Left kidney (tissue), 8 donors: ENCODE data around the gene IL18R1. TPM values are rescaled to one million over a fixed set of nuclear protein-coding genes. Genes with fewer than 3 reads are reported as not detected.
"Not testable (repeated sequence)": the region's sequence is repeated elsewhere in the genome, so short reads cannot be mapped to it uniquely, and the experiment has no call there.

ENCODE experiments used
- DNase-seq: peaks from one replicate; pipeline ENCODE4 v3.0.0-alpha.2; 2013
- long read RNA-seq, 8 donors: transcript quantifications; one replicate each; lab custom pipeline, GENCODE V29; 2026
- polyA plus RNA-seq: library from polyadenylated mRNA; unstranded; fragments of 120-200 nt; gene quantifications from one replicate; pipeline ENCODE4 v1.2.1, GENCODE V29; 2013; ENCODE audit not compliant: insufficient read length

The IL18R1 gene, protein sequence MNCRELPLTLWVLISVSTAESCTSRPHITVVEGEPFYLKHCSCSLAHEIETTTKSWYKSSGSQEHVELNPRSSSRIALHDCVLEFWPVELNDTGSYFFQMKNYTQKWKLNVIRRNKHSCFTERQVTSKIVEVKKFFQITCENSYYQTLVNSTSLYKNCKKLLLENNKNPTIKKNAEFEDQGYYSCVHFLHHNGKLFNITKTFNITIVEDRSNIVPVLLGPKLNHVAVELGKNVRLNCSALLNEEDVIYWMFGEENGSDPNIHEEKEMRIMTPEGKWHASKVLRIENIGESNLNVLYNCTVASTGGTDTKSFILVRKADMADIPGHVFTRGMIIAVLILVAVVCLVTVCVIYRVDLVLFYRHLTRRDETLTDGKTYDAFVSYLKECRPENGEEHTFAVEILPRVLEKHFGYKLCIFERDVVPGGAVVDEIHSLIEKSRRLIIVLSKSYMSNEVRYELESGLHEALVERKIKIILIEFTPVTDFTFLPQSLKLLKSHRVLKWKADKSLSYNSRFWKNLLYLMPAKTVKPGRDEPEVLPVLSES
- polyA plus RNA-seq = 3.2 TPM
- long read RNA-seq, donor 1 = 0 reads
- long read RNA-seq, donor 2, partial matches to known transcripts = 0 of 1 reads
- long read RNA-seq, donor 2, other reads (novel, unspliced or antisense) = 0 of 1 reads
- long read RNA-seq, donor 3 = 0 reads
- long read RNA-seq, donor 4 = 0 reads
- long read RNA-seq, donor 5 = 0 reads
- long read RNA-seq, donor 6 = 0 reads
- long read RNA-seq, donor 7 = 0 reads
- long read RNA-seq, donor 8 = 0 reads

DNA sequence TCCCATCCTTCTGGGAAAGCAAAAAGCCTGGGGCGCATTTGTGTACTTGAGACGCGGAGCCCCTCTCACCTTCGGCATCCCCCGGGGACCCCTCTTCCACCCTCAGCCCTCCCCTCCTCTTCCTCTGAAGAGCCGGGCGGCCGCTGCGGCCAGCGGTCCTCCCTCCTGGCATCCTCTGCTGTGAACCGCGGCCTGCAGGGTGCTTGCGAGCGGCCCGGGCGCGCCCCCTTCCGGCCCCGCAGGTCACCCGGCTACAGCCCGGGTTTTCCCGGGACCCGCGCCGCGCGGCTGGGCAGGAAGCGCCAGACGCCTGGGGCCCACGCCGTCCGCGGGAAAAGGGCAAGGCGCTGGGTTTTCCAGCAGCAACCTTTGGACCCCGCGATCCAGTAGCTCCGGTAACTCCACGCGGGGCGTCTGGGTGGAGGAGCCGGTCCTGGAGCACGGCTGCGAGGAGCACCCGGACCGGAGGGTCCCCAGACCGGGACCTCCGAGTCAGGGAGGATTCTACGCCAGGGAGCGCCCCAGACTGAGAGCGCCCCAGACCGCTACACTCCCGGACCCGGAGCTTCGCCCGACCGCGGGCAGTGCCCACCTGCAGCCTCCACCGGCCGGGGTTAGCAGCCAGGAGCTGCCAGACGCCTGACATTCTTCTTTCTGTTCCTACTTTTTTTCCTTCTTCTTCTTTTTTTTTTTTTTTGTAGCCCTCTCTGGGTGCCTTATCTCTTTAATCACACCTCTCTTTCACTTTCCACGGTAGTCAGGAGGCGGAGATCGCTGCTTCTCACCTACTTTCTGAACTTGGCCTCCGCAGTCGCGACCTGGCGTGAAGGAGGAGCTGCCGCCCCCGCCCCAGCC, at the start of gene IL18R1:
IL18R1 (plus strand) TSS at position 271 of the 855 bp plus-strand sequence. CDS start 6,865 bp downstream, outside the sequence.
- DNase-seq = peak; percentile 60

DNA sequence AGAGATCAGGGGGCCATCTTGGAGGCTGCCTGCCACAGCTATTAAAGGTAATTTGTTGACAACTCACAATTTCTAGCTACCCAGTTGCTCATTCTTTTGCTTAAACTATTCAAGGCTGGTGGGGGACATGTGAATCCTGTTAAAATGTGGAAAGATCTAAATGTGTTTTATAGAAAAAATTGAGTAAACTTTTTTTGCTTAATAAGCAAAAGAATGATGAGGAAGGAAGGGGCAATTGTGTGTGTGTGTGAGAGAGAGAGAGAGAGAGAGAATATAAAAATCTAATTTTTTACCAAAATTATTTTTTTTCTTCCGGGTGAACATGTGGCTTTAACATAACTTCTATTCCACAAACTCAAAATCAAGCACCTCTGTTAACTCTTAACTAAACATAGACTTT, 49.5 kb upstream of the IL18R1 start:
- no peak for DNase-seq

DNA sequence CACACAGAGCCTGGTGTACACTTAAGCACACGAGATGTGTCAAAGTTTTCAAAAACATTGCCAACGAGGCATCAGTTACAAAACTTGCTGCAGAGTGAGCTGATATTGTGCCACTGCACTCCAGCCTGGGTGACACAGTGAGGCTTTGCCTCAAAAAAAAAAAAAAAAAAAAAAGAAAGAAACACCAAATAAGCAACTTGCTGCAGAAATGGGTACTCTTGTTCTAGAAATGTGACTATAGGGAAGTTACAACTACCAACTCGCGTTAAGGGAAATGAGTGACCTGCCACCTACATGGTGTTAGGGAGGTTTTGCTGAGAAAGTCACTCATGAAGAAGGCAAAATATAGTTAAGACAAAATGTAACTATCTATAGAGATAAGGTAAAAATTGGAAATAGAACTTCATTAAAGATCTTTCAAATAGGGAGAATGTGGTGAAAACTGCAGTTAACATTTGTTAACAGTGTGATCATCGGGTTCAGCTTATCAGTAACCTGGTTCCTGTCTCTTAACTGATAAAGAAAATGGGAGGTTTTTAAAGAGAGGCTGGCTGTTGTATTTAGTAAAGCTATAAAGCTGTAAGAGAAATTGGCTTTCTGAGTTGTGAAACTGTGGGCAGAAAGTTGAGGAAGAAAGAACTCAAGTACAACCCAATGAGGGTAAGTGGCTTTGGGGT, 44.5 kb upstream of the IL18R1 start, which contains the start of gene IL1RL1:
IL1RL1 (plus strand) TSS at position 600 of the 677 bp plus-strand sequence. CDS start 26,702 bp downstream, outside the sequence.
- DNase-seq = no peak

DNA sequence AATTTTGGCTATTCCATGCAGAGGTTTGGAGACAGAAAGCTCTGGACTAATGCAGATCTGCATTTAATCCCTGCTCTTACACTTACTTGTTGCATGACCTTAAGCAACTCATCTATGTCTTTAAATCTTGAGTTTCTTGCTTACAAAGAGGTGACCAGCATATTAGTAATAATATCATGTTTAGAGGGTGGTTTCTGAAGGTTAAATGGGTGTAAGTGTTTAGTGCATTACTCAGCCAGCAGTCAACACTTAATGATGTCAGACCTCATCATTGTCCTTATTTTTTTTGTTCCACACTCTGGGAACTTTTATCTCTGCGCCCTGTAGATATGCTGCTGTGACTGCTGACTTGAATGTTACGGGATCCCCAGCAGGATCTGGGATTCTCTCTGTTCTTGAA, 42.6 kb upstream of the IL18R1 start:
- DNase-seq = no peak

DNA sequence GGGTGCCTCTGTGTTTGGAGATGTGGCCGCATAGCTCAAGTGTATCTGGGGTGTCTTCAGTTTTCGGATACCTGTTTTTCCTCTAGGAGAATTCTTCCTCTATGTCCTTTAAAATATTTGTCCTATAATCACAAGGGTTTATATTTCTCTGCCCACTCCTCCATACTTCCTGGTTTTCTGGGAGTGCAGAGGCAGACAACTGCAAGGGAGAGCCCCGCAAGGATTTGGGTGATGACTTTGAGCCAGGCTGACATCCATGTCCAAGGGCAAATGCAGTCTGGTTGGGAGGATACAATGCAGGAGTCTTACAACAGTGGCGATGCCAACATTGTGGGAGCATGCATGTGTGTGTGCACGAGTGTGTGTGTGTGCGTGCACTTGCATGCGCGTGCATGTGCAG, 42.1 kb upstream of the IL18R1 start:
- DNase-seq = no peak

DNA sequence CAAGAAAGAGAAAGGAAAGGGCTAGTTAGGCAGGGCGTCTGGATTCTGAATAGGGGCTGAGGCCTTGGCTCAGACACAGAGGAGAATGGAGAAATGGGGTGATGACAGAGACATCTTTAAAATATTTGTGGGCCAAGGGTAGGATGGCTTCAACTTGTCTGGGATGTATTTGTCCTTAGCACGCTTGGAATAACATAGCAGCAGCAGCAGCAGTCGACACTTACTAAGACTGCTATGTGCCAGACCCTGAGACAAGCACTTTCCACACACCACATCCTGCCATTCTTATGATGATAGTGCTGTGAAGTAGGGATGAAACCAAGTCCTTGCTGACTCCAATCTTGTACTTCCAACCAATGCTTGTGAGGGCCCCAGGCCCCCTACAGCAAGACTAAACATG, 41.6 kb upstream of the IL18R1 start:
- DNase-seq = no peak

DNA sequence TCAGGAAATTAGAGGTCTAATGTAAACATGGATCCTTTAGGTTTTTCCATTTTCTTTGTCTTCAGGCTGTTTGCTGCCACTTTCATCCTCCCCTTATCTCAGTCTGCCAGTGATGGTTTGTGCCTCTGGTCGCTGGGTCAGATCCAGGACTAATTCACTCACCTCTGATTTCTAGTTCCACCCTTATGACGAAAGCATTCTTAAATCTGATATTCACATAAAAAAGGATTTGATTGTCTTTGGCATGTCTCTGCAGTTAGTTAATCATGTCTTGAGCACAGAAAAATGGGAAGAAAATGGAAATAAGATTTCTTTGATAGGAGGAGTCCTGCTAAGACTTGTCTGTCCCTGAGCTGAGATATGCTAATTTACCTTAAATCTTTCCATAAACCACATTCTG, 39.7 kb upstream of the IL18R1 start:
- no peak for DNase-seq

DNA sequence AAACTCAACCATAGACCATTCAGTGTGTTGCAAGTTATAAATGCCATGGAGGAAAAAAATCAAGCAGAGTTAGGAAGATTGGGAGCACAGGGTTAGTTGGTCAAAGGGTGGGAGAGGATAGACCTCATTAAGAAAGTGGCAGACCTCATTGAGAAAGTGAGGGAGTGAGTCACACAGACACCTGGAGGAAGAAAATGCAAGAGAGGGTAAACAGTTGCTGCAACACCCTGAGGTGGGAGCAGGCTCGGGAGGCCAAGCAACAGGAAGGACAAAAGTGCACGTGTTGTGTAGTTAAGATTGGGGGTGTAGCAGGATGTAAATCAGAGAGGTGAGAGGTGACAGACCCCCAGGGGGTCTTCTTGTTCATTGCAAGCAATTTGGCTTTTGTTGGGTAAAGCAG, 37.9 kb upstream of the IL18R1 start:
- no peak for DNase-seq

DNA sequence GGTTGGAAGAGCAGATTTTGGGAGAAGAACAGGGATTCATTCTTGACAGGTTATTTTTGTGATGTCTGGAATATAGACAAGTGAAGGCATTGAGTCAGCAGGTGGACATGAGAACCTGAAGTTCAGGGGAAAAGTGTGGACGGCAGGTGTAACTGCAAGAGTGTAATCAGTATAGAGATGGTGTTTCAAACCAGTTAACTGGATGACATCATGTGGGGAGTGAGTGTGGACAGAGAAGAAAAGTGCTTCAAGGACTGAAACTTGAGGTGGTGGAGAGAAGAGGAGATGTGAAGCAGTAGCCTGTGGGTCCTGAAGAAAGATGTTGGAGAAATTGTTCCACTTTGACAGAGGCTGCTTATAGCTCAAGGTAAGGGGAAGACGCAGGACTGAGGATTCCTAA, 37.2 kb upstream of the IL18R1 start:
- DNase-seq = no peak

DNA sequence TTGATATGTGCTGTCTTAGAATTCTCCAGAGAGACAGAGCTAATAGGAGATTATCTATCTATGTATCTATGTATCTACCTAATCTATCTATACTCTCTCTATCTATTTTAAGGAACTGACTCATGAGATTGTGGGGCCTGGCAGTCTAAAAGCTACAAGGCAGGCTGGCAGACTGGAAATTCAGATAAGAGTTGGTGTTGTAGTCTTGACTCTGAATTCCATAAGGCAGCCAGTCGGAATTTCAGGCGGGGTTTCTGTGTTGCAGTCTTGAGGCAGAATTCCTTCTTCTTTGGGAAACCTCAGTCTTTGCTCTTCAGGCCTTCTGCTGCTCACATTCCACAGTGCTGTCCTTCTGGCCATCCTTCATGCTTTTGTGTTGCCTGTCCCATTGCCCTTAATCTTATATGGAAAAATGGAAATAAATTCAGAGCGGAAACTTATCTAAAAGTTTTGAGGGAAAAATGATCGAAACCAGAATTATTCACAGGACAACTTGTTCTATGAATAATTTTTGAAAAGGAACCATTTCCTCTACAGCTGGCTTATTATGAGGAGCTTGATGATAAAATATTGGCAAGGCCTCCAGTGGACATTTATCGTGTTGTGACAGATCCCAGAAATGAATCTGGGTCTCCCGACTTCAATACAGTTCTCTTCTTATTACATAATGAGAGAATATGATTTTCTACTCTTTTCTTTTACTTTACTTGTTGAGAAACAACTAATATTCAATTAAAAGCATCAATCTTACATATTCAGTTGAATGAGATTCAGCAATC, 33.5 kb upstream of the IL18R1 start:
- no peak for DNase-seq

DNA sequence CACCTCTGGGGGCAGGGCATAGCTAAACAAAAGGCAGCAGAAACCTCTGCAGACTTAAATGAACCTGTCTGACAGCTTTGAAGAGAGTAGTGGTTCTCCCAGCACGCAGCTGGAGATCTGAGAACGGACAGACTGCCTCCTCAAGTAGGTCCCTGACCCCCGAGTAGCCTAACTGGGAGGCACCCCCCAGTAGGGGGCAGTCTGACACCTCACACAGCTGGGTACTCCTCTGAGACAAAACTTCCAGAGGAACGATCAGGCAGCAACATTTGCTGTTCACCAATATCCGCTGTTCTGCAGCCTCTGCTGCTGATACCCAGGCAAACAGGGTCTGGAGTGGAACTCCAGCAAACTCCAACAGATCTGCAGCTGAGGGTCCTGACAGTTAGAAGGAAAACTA, 30.7 kb upstream of the IL18R1 start:
- DNase-seq = not testable (repeated sequence)

DNA sequence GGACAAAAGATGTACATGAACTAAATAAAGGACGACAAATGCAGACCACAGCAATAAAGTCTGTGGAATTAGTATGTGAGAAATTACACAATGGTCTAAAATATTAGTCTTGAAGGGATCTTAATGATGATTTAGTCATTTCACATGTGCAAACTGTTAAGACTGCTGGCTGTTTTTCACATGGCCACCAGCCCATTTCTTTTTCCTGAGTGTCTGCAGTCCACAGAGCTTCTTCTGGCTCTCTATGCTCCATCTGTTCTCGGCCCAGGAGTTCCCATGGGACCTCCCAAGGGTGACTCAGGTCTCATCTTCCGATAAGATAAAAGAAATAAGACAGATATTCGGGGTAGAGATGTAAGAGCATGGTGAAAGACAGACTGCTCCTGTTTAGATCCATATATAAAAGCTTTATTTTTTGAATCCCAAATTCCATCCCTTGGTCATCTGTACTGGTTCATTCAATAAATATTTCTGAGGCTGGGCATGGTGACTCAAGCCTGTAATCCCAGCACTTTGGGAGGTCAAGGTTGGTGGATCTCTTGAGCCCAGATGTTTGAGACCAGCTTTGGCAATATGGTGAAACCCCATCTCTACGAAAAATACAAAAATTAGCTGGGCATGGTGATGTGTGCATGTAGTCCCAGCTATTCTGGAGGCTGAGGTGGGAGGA, 24.1 kb upstream of the IL18R1 start:
- no peak for DNase-seq

DNA sequence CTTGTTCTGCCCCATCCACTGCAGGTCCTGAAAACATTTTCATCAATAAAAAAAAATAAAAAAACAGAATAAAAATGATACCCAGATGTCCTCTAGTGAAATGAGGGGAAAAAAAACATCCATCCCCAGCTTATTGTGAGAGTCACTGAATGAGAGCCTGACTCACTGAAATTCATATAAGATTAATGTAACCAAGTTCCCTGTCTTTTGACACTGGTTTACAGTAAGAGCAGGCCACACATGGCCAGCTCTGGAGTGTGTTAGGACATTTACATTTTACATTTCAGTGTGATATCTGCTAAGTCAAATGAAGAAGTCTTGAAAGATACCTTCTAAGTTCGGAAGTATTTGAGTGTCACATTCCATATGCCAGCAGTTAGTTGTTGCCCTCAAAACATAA, 21.1 kb upstream of the IL18R1 start:
- DNase-seq = no peak

DNA sequence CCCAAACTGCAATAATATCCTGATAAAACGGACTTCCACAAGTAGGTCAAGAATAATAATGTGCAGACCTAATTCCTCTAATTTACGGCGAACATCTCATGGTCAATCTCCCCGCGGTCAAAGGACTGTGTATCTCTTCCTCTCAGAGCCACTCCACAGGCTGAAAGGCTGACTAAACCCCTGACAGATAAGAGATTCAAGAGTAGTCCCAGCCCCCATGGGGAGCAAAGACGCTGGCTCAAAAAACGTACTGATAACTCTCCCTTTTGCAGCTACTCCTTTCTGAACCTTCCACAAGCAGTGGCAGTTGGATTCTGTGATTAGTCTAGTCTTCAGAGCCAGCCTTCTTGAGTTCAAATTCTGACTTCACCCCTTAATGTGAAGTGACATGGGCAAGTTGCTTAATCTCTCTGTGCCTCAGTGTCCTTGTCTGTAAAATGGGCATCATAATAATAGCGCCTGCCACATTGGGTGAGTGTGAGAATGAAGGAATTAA, 19.7 kb upstream of the IL18R1 start:
- DNase-seq = no peak

DNA sequence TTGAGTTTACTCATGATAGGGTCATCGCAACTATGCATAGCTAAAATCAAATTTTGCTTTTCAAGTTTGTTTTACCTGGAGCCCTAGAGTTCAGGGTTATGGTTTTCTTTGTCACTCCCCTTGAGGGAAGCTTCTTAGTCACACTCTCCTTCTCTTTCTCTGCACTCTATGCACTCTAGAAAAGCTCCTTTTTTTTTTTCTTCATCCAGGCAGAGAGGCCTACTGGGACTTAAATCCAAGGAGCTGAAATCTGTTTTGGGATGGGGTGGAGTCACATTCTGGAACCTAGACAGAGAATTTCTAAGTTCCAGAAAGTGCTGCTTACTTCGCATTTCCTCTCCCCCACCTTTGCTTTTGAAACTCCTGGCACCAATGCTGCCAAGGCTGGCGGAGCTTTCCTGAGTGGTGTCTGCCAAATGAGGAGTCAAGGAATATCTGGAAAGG, 19.1 kb upstream of the IL18R1 start:
- no peak for DNase-seq

DNA sequence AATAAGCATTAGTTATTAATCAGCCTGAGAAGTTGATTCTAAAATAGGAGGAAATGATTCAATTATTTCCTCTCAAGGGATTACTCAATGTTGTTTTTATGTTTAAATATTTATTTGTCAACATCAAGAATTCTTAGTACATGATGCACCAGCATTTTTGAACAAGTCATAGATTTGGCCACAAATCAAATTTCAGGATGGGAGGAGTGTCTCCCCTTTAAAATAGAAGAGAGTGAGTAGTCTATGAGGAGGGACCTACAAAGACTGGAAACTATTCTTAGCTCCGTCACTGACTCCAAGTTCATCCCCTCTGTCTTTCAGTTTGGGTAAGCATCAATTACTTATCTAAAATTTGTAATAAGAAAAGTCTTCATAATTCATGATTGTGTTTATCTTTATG, 18.6 kb upstream of the IL18R1 start:
- DNase-seq = no peak

DNA sequence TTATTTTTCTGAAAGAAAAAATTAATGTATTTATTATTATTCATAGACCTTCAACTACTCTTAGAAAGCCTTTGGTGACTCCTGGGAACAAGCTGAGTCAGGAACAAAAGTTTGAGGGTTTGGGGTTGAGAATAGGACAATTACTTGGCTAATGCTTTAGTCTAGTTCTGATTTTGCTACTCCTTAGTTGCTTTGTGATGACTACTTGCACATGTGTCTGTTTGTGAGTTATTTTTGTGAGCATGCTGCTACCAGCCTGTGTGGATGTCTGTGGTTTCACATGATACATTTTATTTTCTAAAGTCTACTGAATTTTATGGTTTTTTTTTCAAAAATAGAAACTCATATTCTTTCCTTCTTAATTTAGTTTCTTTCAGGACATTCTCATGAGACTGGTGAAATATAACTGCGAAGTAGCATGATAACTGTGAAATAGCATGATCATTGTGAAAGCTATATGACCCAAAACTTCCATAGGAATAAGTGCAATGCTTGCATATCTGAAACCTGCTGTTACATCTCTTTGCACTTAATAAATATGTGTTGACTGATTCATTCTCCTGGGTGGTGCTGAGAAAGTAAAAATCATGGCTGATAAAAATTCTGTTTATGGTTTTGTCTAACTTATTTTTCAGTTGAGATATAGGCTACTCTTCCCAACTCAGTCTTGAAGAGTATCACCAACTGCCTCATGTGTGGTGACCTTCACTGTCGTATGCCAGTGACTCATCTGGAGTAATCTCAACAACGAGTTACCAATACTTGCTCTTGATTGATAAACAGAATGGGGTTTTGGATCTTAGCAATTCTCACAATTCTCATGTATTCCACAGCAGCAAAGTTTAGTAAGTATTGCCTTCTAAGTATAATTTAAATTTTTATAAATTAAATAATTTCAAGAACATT, 17.9 kb upstream of the IL18R1 start:
- DNase-seq = no peak

DNA sequence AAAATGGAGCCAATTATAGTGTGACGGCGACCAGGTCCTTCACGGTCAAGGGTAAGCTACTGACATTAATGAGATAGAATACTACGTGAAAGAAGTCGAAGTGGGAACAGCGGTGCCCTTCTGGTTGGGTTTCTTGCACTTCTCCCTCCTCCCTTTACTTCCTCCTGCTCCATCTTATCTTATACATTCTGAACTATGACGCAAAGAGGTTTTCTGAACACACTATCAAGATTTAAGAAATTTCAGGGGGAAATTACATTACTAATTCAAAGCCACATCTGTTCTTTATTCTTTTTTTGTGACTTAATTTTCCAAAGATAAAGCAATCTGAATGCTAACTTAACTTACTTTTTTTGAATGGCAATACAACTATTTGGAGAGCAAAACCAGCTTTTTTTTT, 14.8 kb upstream of the IL18R1 start:
- no peak for DNase-seq

DNA sequence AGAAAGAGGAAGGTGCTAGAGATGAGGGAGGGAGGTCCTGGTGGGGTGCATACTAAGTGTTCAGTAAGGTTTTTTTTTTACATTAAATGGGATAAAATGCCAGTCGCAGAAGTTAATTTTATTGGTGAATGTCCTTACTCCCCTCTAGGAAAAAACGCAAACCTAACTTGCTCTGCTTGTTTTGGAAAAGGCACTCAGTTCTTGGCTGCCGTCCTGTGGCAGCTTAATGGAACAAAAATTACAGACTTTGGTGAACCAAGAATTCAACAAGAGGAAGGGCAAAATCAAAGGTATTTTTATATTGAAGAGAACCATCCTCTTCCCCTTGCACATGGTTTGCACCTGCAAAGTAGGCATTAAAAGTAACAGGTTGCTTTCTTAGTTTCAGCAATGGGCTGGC, 12.7 kb upstream of the IL18R1 start:
- DNase-seq = no peak
